RPMI8226 (cell line): Measurements from ENCODE around the gene DNAJC27.

Experiments
- DNase-seq: peaks from one replicate; pipeline ENCODE4 v3.0.0-alpha.2; 2015

Gene DNAJC27

GRCh38 chr2:24925815-24926214, 45.9 kb downstream of the DNAJC27 start:
- DNase-seq = no peak

GRCh38 chr2:24924732-24925131, 47.0 kb downstream of the DNAJC27 start:
- DNase-seq = no peak

- DNase-seq = no peak
These were observed 47.5 kb downstream of the DNAJC27 start for GRCh38 chr2:24924266-24924665.

GRCh38 chr2:24923106-24923505, 48.6 kb downstream of the DNAJC27 start:
- DNase-seq = no peak

- no peak for DNase-seq
These were observed 49.2 kb downstream of the DNAJC27 start for GRCh38 chr2:24922556-24922955.

GRCh38 chr2:24920809-24921441, 50.8 kb downstream of the DNAJC27 start:
- peak; percentile 56 for DNase-seq

GRCh38 chr2:24920098-24920808, 51.5 kb downstream of the DNAJC27 start, which contains the start of gene ADCY3:
TSS of gene ADCY3 (minus strand) at chr2:24920237. CDS start at chr2:24918987, 1,250 bp downstream.
- peak; percentile 81 for DNase-seq

GRCh38 chr2:24919506-24920097, 52.2 kb downstream of the DNAJC27 start:
- DNase-seq = peak; percentile 38

GRCh38 chr2:24919037-24919505, 52.7 kb downstream of the DNAJC27 start:
- DNase-seq = peak; percentile 73

GRCh38 chr2:24918326-24919036, 53.3 kb downstream of the DNAJC27 start:
- no peak for DNase-seq

- no peak for DNase-seq
These were observed 53.9 kb downstream of the DNAJC27 start for GRCh38 chr2:24917731-24918325.

GRCh38 chr2:24917086-24917485, 54.7 kb downstream of the DNAJC27 start:
- no peak for DNase-seq

GRCh38 chr2:24915796-24916195, 56.0 kb downstream of the DNAJC27 start:
- no peak for DNase-seq

GRCh38 chr2:24915175-24915574, 56.6 kb downstream of the DNAJC27 start:
- DNase-seq = no peak

GRCh38 chr2:24914713-24915112, 57.0 kb downstream of the DNAJC27 start:
- no peak for DNase-seq

- DNase-seq = no peak
These were observed 57.8 kb downstream of the DNAJC27 start for GRCh38 chr2:24913911-24914310.

- no peak for DNase-seq
These were observed 58.8 kb downstream of the DNAJC27 start for GRCh38 chr2:24912986-24913385.

- DNase-seq = no peak
These were observed 59.2 kb downstream of the DNAJC27 start for GRCh38 chr2:24912523-24912922.

- DNase-seq = no peak
These were observed 61.5 kb downstream of the DNAJC27 start for GRCh38 chr2:24910245-24910644.

- no peak for DNase-seq
These were observed 62.1 kb downstream of the DNAJC27 start for GRCh38 chr2:24909555-24910177.

GRCh38 chr2:24908461-24908901, 63.3 kb downstream of the DNAJC27 start:
- DNase-seq = no peak

GRCh38 chr2:24907116-24907515, 64.6 kb downstream of the DNAJC27 start:
- DNase-seq = no peak
